GM19328 (cell line): ENCODE data around the gene FRY.
"Not testable (repeated sequence)": the region's sequence is repeated elsewhere in the genome, so short reads cannot be mapped to it uniquely, and the experiment has no call there.

Experiments
- ATAC-seq: cut with Tn5 transposase; IDR thresholded peaks from one replicate; pipeline ENCODE4 v1.9.1; 2021; ENCODE audit warnings: mild to moderate bottlenecking, moderate library complexity; ENCODE audit not compliant: unreplicated experiment

The FRY gene

GRCh38 chr13:32040052-32040642 lies 8.6 kb downstream of the FRY start:
- ATAC-seq: no peak

- ATAC-seq: no peak
Observed at GRCh38 chr13:32040689-32041088, 9.1 kb downstream of the FRY start.

GRCh38 chr13:32041429-32041828 lies 9.9 kb downstream of the FRY start:
- peak; percentile 68 for ATAC-seq

GRCh38 chr13:32042551-32042950 lies 11.0 kb downstream of the FRY start:
- no peak for ATAC-seq

- no peak for ATAC-seq
Observed at GRCh38 chr13:32044446-32044845, 12.9 kb downstream of the FRY start.

GRCh38 chr13:32045537-32045936 lies 14.0 kb downstream of the FRY start:
- ATAC-seq: no peak

GRCh38 chr13:32045982-32046785 lies 14.6 kb downstream of the FRY start:
- no peak for ATAC-seq

- ATAC-seq: no peak
Observed at GRCh38 chr13:32047088-32047487, 15.5 kb downstream of the FRY start.

GRCh38 chr13:32047793-32048192 lies 16.2 kb downstream of the FRY start:
- ATAC-seq: no peak

- ATAC-seq: no peak
Observed at GRCh38 chr13:32048816-32049215, 17.2 kb downstream of the FRY start.

GRCh38 chr13:32051156-32051555 lies 19.6 kb downstream of the FRY start:
- no peak for ATAC-seq

GRCh38 chr13:32056316-32056715 lies 24.7 kb downstream of the FRY start:
- ATAC-seq: no peak

GRCh38 chr13:32057325-32057724 lies 25.8 kb downstream of the FRY start:
- ATAC-seq: not testable (repeated sequence)

- no peak for ATAC-seq
Observed at GRCh38 chr13:32059511-32059984, 28.0 kb downstream of the FRY start.

GRCh38 chr13:32060401-32060878 lies 28.9 kb downstream of the FRY start:
- ATAC-seq: no peak

- ATAC-seq: no peak
Observed at GRCh38 chr13:32063619-32064233, 32.2 kb downstream of the FRY start.

- no peak for ATAC-seq
Observed at GRCh38 chr13:32067149-32067961, 35.8 kb downstream of the FRY start.

GRCh38 chr13:32068255-32068654 lies 36.7 kb downstream of the FRY start:
- no peak for ATAC-seq

- no peak for ATAC-seq
Observed at GRCh38 chr13:32073180-32073864, 41.7 kb downstream of the FRY start.

- no peak for ATAC-seq
Observed at GRCh38 chr13:32075170-32075851, 43.7 kb downstream of the FRY start.
